Endothelial cell (in vitro differentiated cells): ENCODE results near the gene NUP160. TPM values are rescaled to one million over a fixed set of nuclear protein-coding genes. Genes with fewer than 3 reads are reported as not detected.
"Not testable (repeated sequence)": the region's sequence is repeated elsewhere in the genome, so short reads cannot be mapped to it uniquely, and the experiment has no call there.

ENCODE experiments used
- DNase-seq: peaks from one replicate; pipeline ENCODE4 v3.0.0; 2021; ENCODE audit warnings: low spot score
- H3K27ac Mint-ChIP-seq: one replicate; pipeline ENCODE4 v1.8.0; 2021; ENCODE audit warnings: mixed read lengths, inconsistent platforms; ENCODE audit not compliant: unreplicated experiment
- H3K27me3 Mint-ChIP-seq: one replicate; pipeline ENCODE4 v1.8.0; 2021; ENCODE audit warnings: mild to moderate bottlenecking, moderate library complexity, mixed read lengths, inconsistent platforms; ENCODE audit not compliant: unreplicated experiment
- H3K36me3 Mint-ChIP-seq: one replicate; pipeline ENCODE4 v1.8.0; 2021; ENCODE audit warnings: mild to moderate bottlenecking, low read depth, mixed read lengths, inconsistent platforms; ENCODE audit not compliant: unreplicated experiment
- H3K4me1 Mint-ChIP-seq: one replicate; pipeline ENCODE4 v1.8.0; 2021; ENCODE audit warnings: mild to moderate bottlenecking, mixed read lengths, inconsistent platforms; ENCODE audit not compliant: unreplicated experiment
- H3K4me3 Mint-ChIP-seq: one replicate; pipeline ENCODE4 v1.8.0; 2021; ENCODE audit warnings: mild to moderate bottlenecking, mixed read lengths, inconsistent platforms; ENCODE audit not compliant: unreplicated experiment
- H3K9me3 Mint-ChIP-seq: one replicate; pipeline ENCODE4 v1.8.0; 2021; ENCODE audit warnings: mixed read lengths, inconsistent platforms; ENCODE audit not compliant: unreplicated experiment
- CTCF ChIP-seq: fragments of 200-600 bp; sonication (generic); IDR thresholded peaks from one replicate; pipeline ENCODE4 v1.5.0; 2021; ENCODE audit warnings: antibody characterized with exemption; ENCODE audit not compliant: unreplicated experiment
- total RNA-seq: library from RNA; stranded (reverse); fragmentation: NEBNext Ultra II Directional; extraction: Animal tissue kit (Norgen Biotek cat#: 25700); gene quantifications from one replicate; pipeline ENCODE4 v1.2.1, GENCODE V29; 2021; ENCODE audit not compliant: unreplicated experiment

Gene NUP160
- total RNA-seq, 1 donor from 2014 or later = 30.2 TPM

GRCh38 chr11:47765086-47765485, 83.1 kb downstream of the NUP160 start:
- Mint-ChIP-seq H3K36me3 (peaks cover 5% of the 10 kb centered on the region), H3K27ac (no peak overlapping the region), H3K27me3 (peaks cover 9% of the 10 kb centered on the region), H3K9me3 (no peaks in the 10 kb centered on the region), H3K4me1 (peaks cover 10% of the 10 kb centered on the region), H3K4me3 (peak overlapping the region; percentile 83)
- no peak for TF ChIP-seq CTCF
- DNase-seq = no peak

GRCh38 chr11:47759291-47759690, 88.9 kb downstream of the NUP160 start:
- H3K4me1 Mint-ChIP-seq, DNase-seq, H3K4me3 Mint-ChIP-seq, H3K9me3 Mint-ChIP-seq, H3K27me3 Mint-ChIP-seq, H3K27ac Mint-ChIP-seq: not testable (repeated sequence)
- peaks cover 17% of the 10 kb centered on the region for H3K36me3 Mint-ChIP-seq

GRCh38 chr11:47756208-47756607, 91.9 kb downstream of the NUP160 start:
- Mint-ChIP-seq H3K4me3 (no peak overlapping the region), H3K36me3 (peaks cover 31% of the 10 kb centered on the region)

GRCh38 chr11:47750725-47751124, 97.4 kb downstream of the NUP160 start:
- Mint-ChIP-seq H3K4me3 (peak overlapping the region; percentile 31), H3K4me1 (no peaks in the 10 kb centered on the region), H3K9me3 (no peaks in the 10 kb centered on the region), H3K36me3 (peaks cover 32% of the 10 kb centered on the region), H3K27ac (peak overlapping the region; percentile 61), H3K27me3 (no peaks in the 10 kb centered on the region)
- no peak for TF ChIP-seq CTCF
- no peak for DNase-seq

More at GRCh38 chr11:47756208-47756607, 91.9 kb downstream of the NUP160 start:
- H3K9me3 Mint-ChIP-seq = no peaks in the 10 kb centered on the region
- H3K4me1 Mint-ChIP-seq = no peaks in the 10 kb centered on the region
- no peak for TF ChIP-seq CTCF
- DNase-seq = no peak
- no peaks in the 10 kb centered on the region for H3K27me3 Mint-ChIP-seq
- no peak overlapping the region for H3K27ac Mint-ChIP-seq

GRCh38 chr11:47742494-47742893, 105.7 kb downstream of the NUP160 start:
- DNase-seq, H3K4me1 Mint-ChIP-seq, H3K27me3 Mint-ChIP-seq, H3K4me3 Mint-ChIP-seq, H3K9me3 Mint-ChIP-seq, H3K27ac Mint-ChIP-seq: not testable (repeated sequence)
- peaks cover 35% of the 10 kb centered on the region for H3K36me3 Mint-ChIP-seq

- not testable (repeated sequence) for H3K27ac Mint-ChIP-seq, H3K4me1 Mint-ChIP-seq, H3K4me3 Mint-ChIP-seq, H3K9me3 Mint-ChIP-seq, DNase-seq, H3K27me3 Mint-ChIP-seq
- peaks cover 27% of the 10 kb centered on the region for H3K36me3 Mint-ChIP-seq
Observed at GRCh38 chr11:47737817-47738216, 110.3 kb downstream of the NUP160 start.
